Fibroblast of lung (primary cell): Measurements from ENCODE around the gene TNFRSF11A.

Source experiments
- CTCF ChIP-seq, 2 donors: IDR thresholded peaks in 1 of 2; conservative IDR thresholded peaks in 1 of 2; 1 replicate in 1 of 2; 2 replicates in 1 of 2; pipeline ENCODE4 v1.5.1; 2011 to 2012; ENCODE audit warnings: low read length in 2 of 2, control low read depth in 1 of 2, inconsistent platforms in 1 of 2, low read depth in 1 of 2, mild to moderate bottlenecking in 1 of 2
- EZH2 ChIP-seq: IDR thresholded peaks from 2 replicates; pipeline ENCODE4 v1.5.1; 2012; ENCODE audit warnings: low read length, control low read depth, mild to moderate bottlenecking; ENCODE audit errors: missing control alignments

- TF ChIP-seq CTCF (conservative IDR thresholded peaks at IDR 0.05 in 1 of 2, IDR thresholded peaks at IDR 0.05 in 1 of 2; ENCODE audit: low read depth in 1 of 2, low read length in 2 of 2) (no peak), EZH2 (no peak)
Observed at GRCh38 chr18:62339106-62339988, 14.2 kb downstream of the TNFRSF11A start.
